ENCODE results near the gene SEMG2. TPM values are rescaled to one million over a fixed set of nuclear protein-coding genes. Genes with fewer than 3 reads are reported as not detected.

The SEMG2 gene
- total RNA-seq, 1 donor from 2014 or later, result not detected

DNA sequence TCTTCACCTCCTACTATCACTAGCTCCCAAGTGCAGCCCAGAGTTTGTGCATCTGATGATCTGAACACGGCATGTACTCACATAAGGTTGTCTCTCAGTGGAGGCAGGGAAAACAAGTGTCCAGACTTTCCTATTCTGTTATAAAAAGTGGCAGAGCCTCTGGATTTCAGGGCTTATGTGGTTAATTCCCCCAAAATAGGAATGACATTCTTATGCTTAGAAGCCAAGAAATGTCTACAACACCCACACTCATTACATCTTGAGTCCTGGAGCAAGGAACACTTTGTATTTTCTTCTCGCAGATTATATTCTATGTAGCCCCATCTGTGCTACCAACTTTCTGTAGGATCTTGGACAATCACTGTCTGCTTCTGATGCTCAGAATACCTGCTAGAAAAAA is 27.8 kb upstream of the SEMG2 start:
- TF ChIP-seq, protein P1, sequence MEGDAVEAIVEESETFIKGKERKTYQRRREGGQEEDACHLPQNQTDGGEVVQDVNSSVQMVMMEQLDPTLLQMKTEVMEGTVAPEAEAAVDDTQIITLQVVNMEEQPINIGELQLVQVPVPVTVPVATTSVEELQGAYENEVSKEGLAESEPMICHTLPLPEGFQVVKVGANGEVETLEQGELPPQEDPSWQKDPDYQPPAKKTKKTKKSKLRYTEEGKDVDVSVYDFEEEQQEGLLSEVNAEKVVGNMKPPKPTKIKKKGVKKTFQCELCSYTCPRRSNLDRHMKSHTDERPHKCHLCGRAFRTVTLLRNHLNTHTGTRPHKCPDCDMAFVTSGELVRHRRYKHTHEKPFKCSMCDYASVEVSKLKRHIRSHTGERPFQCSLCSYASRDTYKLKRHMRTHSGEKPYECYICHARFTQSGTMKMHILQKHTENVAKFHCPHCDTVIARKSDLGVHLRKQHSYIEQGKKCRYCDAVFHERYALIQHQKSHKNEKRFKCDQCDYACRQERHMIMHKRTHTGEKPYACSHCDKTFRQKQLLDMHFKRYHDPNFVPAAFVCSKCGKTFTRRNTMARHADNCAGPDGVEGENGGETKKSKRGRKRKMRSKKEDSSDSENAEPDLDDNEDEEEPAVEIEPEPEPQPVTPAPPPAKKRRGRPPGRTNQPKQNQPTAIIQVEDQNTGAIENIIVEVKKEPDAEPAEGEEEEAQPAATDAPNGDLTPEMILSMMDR (conservative IDR thresholded peaks at IDR 0.05), result no peak
- H3K36me3 Mint-ChIP-seq, result no peaks in the 10 kb centered on the region
- H3K27me3 Mint-ChIP-seq, result peaks cover 17% of the 10 kb centered on the region
- H3K4me3 Mint-ChIP-seq, result no peak overlapping the region
- no peaks in the 10 kb centered on the region for H3K9me3 Mint-ChIP-seq
- no peak for DNase-seq (ENCODE audit: extremely low spot score, unreplicated experiment)
- no peak overlapping the region for H3K27ac Mint-ChIP-seq
- H3K4me1 Mint-ChIP-seq (ENCODE audit: unreplicated experiment), result no peaks in the 10 kb centered on the region

DNA sequence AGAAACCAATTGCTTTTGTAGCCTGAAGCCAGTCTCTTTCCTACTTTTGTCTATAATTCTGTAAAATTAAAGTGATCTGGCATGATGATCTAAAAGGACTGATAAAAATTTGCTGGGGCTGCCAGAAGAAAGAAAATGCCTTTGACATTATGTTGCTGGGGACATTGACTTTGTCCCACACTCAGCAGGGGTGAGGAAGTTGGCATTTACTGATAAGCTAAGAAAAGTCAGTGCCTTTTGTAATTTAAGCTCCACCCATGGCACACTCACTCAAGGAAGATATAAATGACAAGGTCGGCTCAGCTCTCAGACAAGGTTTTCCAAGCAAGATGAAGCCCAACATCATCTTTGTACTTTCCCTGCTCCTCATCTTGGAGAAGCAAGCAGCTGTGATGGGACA is 14.4 kb upstream of the SEMG2 start, which contains the start of gene SEMG1:
SEMG1 (plus strand) TSS at position 309 of the 400 bp plus-strand sequence; CDS start at position 330, 21 bp downstream.
- DNase-seq (ENCODE audit: extremely low spot score, unreplicated experiment), result no peak
- TF ChIP-seq, protein P1 (conservative IDR thresholded peaks at IDR 0.05), result no peak
- no peaks in the 10 kb centered on the region for H3K36me3 Mint-ChIP-seq
- no peak within 1 kb of the TSS for H3K4me3 Mint-ChIP-seq
- no peaks in the 10 kb centered on the region for H3K4me1 Mint-ChIP-seq (ENCODE audit: unreplicated experiment)
- H3K9me3 Mint-ChIP-seq, result no peaks in the 10 kb centered on the region
- H3K27me3 Mint-ChIP-seq, result peaks cover 37% of the 10 kb centered on the region
- no peak within 1 kb of the TSS for H3K27ac Mint-ChIP-seq

DNA sequence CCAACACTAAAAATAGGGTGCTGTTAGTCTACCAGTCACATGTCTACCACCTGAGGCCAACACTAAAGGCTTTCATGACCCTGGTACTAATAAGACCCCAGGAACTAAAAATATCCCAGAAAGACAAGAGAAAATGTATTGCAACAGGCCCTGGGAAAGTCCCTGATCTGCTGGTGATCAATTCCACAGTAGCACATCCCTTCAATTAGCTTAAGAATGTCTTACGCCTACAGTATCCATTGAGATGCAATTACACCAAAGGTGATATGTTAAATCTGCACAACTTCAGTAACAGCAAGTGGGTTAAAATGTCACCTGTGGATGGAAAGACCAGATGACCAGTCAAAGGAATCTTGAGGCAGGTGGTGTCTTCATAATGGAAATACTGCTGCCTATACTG is 11.2 kb upstream of the SEMG2 start:
- TF ChIP-seq, protein P1 (conservative IDR thresholded peaks at IDR 0.05), result no peak
- no peak overlapping the region for H3K27ac Mint-ChIP-seq
- no peak for DNase-seq (ENCODE audit: extremely low spot score, unreplicated experiment)
- H3K27me3 Mint-ChIP-seq, result peaks cover 42% of the 10 kb centered on the region
- H3K9me3 Mint-ChIP-seq, result no peaks in the 10 kb centered on the region
- no peaks in the 10 kb centered on the region for H3K4me1 Mint-ChIP-seq (ENCODE audit: unreplicated experiment)
- H3K36me3 Mint-ChIP-seq, result no peaks in the 10 kb centered on the region
- H3K4me3 Mint-ChIP-seq, result no peak overlapping the region

DNA sequence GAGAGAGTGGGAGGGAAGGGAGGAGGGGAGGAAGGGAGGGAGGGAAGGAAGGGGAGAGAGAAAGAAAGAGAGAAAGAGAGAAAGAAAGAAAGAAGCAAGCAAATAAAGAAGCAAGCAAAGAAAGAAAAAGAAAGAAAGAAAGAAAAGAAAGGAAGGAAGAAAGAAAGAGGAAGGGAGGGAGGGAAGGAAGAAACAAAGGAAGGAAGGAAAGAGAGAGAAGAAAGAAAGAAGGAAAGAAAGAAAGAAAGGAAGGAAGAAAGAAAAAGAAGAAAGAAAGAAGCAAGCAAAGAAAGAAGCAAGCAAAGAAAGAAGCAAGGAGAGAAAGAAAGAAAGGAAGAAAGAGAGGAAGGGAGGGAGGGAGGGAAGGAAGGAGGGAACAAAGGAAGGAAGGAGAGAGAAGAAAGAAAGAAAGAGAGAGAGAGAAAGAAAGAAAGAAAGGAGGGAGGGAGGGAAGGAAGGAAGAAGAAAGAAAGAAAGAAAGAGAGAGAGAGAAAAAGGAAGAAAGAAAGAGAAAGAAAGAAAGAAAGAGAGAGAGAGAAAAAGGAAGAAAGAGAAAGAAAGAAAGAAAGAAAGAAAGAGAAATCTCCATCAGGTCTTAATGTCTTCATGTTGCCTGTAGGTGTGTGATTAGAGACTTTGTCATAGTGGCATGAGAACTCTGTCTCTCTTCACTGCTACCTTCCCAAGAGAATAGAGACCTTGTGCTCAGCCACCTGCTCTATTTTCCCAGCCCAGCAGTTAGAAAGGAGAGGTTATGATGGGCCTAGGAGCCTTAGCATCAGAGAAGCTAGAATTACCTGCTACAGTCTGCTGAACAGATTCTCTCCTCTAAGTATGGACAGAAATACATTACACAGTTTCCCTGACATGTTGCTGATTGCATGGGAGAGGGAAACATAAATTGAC is 9.4 kb upstream of the SEMG2 start:
- peaks cover 33% of the 10 kb centered on the region for H3K27me3 Mint-ChIP-seq
- no peak for DNase-seq (ENCODE audit: extremely low spot score, unreplicated experiment)
- H3K4me1 Mint-ChIP-seq (ENCODE audit: unreplicated experiment), result no peaks in the 10 kb centered on the region
- H3K36me3 Mint-ChIP-seq, result no peaks in the 10 kb centered on the region
- no peaks in the 10 kb centered on the region for H3K9me3 Mint-ChIP-seq
- TF ChIP-seq, protein P1 (conservative IDR thresholded peaks at IDR 0.05), result no peak
- H3K27ac Mint-ChIP-seq, result no peak overlapping the region
- H3K4me3 Mint-ChIP-seq, result no peak overlapping the region

DNA sequence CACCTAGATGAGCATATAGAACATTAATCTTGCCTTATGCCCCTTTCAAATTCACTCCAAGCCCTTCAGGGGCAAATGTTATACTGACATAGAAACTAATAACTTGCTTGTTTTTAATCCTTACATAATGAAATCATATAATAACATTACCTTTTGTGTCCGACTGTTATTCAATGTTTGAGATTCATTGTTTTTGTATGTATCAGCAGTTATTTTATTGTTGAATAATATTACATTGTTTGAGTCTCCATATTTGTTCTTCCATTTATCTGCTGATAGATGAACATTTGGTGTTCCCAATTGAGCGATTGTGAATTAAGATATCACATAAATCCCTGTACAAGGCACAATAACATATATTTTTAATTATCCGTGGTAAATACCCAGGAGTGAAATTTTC is 8.3 kb upstream of the SEMG2 start:
- Mint-ChIP-seq H3K4me1 (ENCODE audit: unreplicated experiment) (no peaks in the 10 kb centered on the region), H3K4me3 (no peak overlapping the region), H3K36me3 (no peaks in the 10 kb centered on the region), H3K9me3 (no peaks in the 10 kb centered on the region), H3K27me3 (peaks cover 31% of the 10 kb centered on the region), H3K27ac (no peak overlapping the region)
- no peak for DNase-seq (ENCODE audit: extremely low spot score, unreplicated experiment)
- TF ChIP-seq, protein P1 (conservative IDR thresholded peaks at IDR 0.05), result no peak
